ENCODE measurements around the gene BRD9. TPM values are rescaled to one million over a fixed set of nuclear protein-coding genes. Genes with fewer than 3 reads are reported as not detected.

The BRD9 gene
- total RNA-seq, 2 donors from 2014 or later = 18.9 to 47.1 TPM

- TF ChIP-seq CTCF (IDR thresholded peaks at IDR 0.05) (no peak), POLR2A (IDR thresholded peaks at IDR 0.05) (no peak)
- peak in 2 of 4 donors; percentile 2 to 8 for DNase-seq
- peak; percentile 62 for ATAC-seq
- 54 to 62% methylated on average over 4 of the region's 4 CpGs for WGBS, 2 donors
- Histone ChIP-seq H3K27me3 (no peaks in the 10 kb centered on the region), H3K36me3 (replicated peaks in 1 of 2; ENCODE audit: insufficient read depth in 1 of 2, low read depth in 2 of 2) (no peaks in the 10 kb centered on the region), H3K4me3 (no peak overlapping the region), H3K27ac (peak overlapping the region in 3 of 4 donors; percentile 3 to 41 (median 28)), H3K9me3 (no peaks in the 10 kb centered on the region), H3K4me1 (no peaks in the 10 kb centered on the region)
- intact Hi-C loops (cut with DNase I) = no loop called here
Observed at GRCh38 chr5:932628-933250, 40.1 kb upstream of the BRD9 start.

GRCh38 chr5:932151-932627 is 39.6 kb upstream of the BRD9 start:
- WGBS, 2 donors = 64 to 85% methylated on average over 3 to 8 of the region's 8 CpGs
- TF ChIP-seq POLR2A (IDR thresholded peaks at IDR 0.05) = no peak
- no peak for TF ChIP-seq CTCF (IDR thresholded peaks at IDR 0.05)
- intact Hi-C loops (cut with DNase I) = no loop called here
- ATAC-seq = peak; percentile 14
- H3K4me3 ChIP-seq = no peak overlapping the region
- no peaks in the 10 kb centered on the region for H3K9me3 ChIP-seq
- H3K36me3 ChIP-seq (replicated peaks in 1 of 2; ENCODE audit: insufficient read depth in 1 of 2, low read depth in 2 of 2) = no peaks in the 10 kb centered on the region
- no peaks in the 10 kb centered on the region for H3K27me3 ChIP-seq
- peak overlapping the region in 3 of 4 donors; percentile 3 to 41 (median 28) for H3K27ac ChIP-seq
- H3K4me1 ChIP-seq = no peaks in the 10 kb centered on the region
- peak in 2 of 4 donors; percentile 3 to 6 for DNase-seq

GRCh38 chr5:931570-932145 is 39.1 kb upstream of the BRD9 start:
- Histone ChIP-seq H3K27ac (no peak overlapping the region), H3K4me3 (no peak overlapping the region), H3K36me3 (replicated peaks in 1 of 2; ENCODE audit: insufficient read depth in 1 of 2, low read depth in 2 of 2) (no peaks in the 10 kb centered on the region), H3K27me3 (no peaks in the 10 kb centered on the region), H3K4me1 (peaks cover 5% of the 10 kb centered on the region), H3K9me3 (no peaks in the 10 kb centered on the region)
- 74 to 76% methylated on average over 13 of the region's 13 CpGs for WGBS, 2 donors
- peak in 1 of 4 donors; percentile 6 for DNase-seq
- no peak for TF ChIP-seq POLR2A (IDR thresholded peaks at IDR 0.05)
- TF ChIP-seq CTCF (IDR thresholded peaks at IDR 0.05) = no peak
- ATAC-seq = no peak
- intact Hi-C loops (cut with DNase I) = no loop called here

- Histone ChIP-seq H3K9me3 (no peaks in the 10 kb centered on the region), H3K4me1 (peaks cover 13% of the 10 kb centered on the region), H3K4me3 (no peak overlapping the region), H3K36me3 (replicated peaks in 1 of 2; ENCODE audit: insufficient read depth in 1 of 2, low read depth in 2 of 2) (no peaks in the 10 kb centered on the region), H3K27ac (no peak overlapping the region), H3K27me3 (peaks cover 0 to 6% of the 10 kb centered on the region in 2 donors)
- TF ChIP-seq POLR2A (IDR thresholded peaks at IDR 0.05) (no peak), CTCF (IDR thresholded peaks at IDR 0.05) (no peak)
- no peak for ATAC-seq
- intact Hi-C loops (cut with DNase I) = no loop called here
- 56 to 65% methylated on average over 8 of the region's 8 CpGs for WGBS, 2 donors
- peak in 1 of 4 donors; percentile 6 for DNase-seq
Observed at GRCh38 chr5:930866-931265, 38.3 kb upstream of the BRD9 start.

Data from body of pancreas (tissue), 4 donors.